HCT116 (cell line): ENCODE measurements around the gene IL1RAPL1. TPM values are rescaled to one million over a fixed set of nuclear protein-coding genes. Genes with fewer than 3 reads are reported as not detected.

Experiments
- ATAC-seq: fragments of 200-7000 bp; cut with Tn5 transposase; 2 replicates; pipeline ENCODE4 v1.9.1; 2020; ENCODE audit warnings: mild to moderate bottlenecking, moderate library complexity
- BruUV-seq: library from RNA; stranded (reverse); fragments of 400-500 nt; replicated peaks from 2 replicates; lab custom pipeline; 2021; lab: Mats Ljungman, UMichigan
- CTCF ChIA-PET: fragments of 300-600 bp; sonication (Branson Sonifier 250); formaldehyde crosslinking; loops from one replicate; lab custom pipeline; 2021; ENCODE audit warnings: antibody characterized with exemption; lab: Charles Lee
- POLR2A ChIA-PET: fragments of 300-600, 350-600 bp; sonication (Branson Sonifier 250); formaldehyde crosslinking; loops from one replicate; lab custom pipeline; 2021; ENCODE audit warnings: antibody characterized with exemption; lab: Charles Lee
- RAD21 ChIA-PET, 2 experiments: fragments of 300-600 bp; sonication (Branson Sonifier 250); formaldehyde crosslinking; loops; one replicate each; lab custom pipeline; 2023; ENCODE audit warnings: low total read pairs in 2 of 2; ENCODE audit not compliant: uncharacterized antibody in 2 of 2, unreplicated experiment in 2 of 2, low non-redundant PET in 1 of 2; lab: Charles Lee
- DNase-seq: peaks from one replicate; pipeline ENCODE4 v3.0.0-alpha.2; 2010; ENCODE audit warnings: low read depth, low spot score
- H2AFZ ChIP-seq: fragments of 200-600 bp; shearing (Covaris generic), sonication (generic); 2 replicates; pipeline ENCODE4 v1.6.1; 2017; ENCODE audit warnings: low read depth, mixed run types, mixed read lengths, antibody characterized with exemption, low read length; ENCODE audit not compliant: poor library complexity, severe bottlenecking
- H3K27ac ChIP-seq: 2 replicates; pipeline ENCODE4 v1.5.1; 2012; ENCODE audit warnings: low read depth, low read length
- H3K27me3 ChIP-seq: fragments of 200-600 bp; sonication (generic); 2 replicates; pipeline ENCODE4 v1.6.1; 2016; ENCODE audit warnings: mixed run types, low read length, mixed read lengths; ENCODE audit not compliant: insufficient read depth
- H3K36me3 ChIP-seq, 2 experiments: fragments of 200-500 bp in 1 of 2; fragments of 200-600 bp in 1 of 2; sonication (Bioruptor generic) in 1 of 2; sonication (generic) in 1 of 2; 2 replicates each; pipeline versions ENCODE4 v1.5.1 to v1.6.1; 2014 to 2016; ENCODE audit warnings: low read length in 2 of 2, inconsistent platforms in 1 of 2, mixed read lengths in 1 of 2, mixed run types in 1 of 2; ENCODE audit not compliant: insufficient read depth in 2 of 2, control insufficient read depth in 1 of 2
- H3K4me1 ChIP-seq, 2 experiments: fragments of 200-600 bp in 1 of 2; sonication (generic) in 1 of 2; 2 replicates each; pipeline versions ENCODE4 v1.5.1 to v1.6.1; 2012 to 2017; ENCODE audit warnings: low read length in 2 of 2, inconsistent platforms in 1 of 2, mild to moderate bottlenecking in 1 of 2, mixed read lengths in 1 of 2, mixed run types in 1 of 2, moderate library complexity in 1 of 2; ENCODE audit not compliant: insufficient read depth in 2 of 2, control insufficient read depth in 1 of 2
- H3K4me2 ChIP-seq: fragments of 200-600 bp; sonication (generic); 2 replicates; pipeline ENCODE4 v1.6.1; 2017; ENCODE audit warnings: mixed run types, low read length, mixed read lengths
- H3K4me3 ChIP-seq, 2 experiments: fragments of 200-600 bp in 1 of 2; sonication (generic) in 1 of 2; replicated peaks in 1 of 2; 2 replicates each; pipeline ENCODE4 v1.5.1; 2011 to 2016; ENCODE audit warnings: low read length in 2 of 2, control low read depth in 1 of 2, low read depth in 1 of 2, mild to moderate bottlenecking in 1 of 2, mixed read lengths in 1 of 2, mixed run types in 1 of 2
- H3K79me2 ChIP-seq: fragments of 200-600 bp; sonication (generic); 2 replicates; pipeline ENCODE4 v1.6.1; 2017; ENCODE audit warnings: mild to moderate bottlenecking, mixed run types, low read length, moderate library complexity, mixed read lengths; ENCODE audit not compliant: insufficient read depth
- H3K9ac ChIP-seq: fragments of 200-600 bp; sonication (generic); 2 replicates; pipeline ENCODE4 v1.6.1; 2016; ENCODE audit warnings: low read length, mixed read lengths
- H3K9me2 ChIP-seq: fragments of 200-600 bp; sonication (generic), shearing (Covaris generic); 2 replicates; pipeline ENCODE4 v1.6.1; 2017; ENCODE audit warnings: mixed run types, mild to moderate bottlenecking, moderate library complexity; ENCODE audit not compliant: insufficient read depth
- H3K9me3 ChIP-seq, 2 experiments: fragments of 200-500 bp in 1 of 2; fragments of 200-600 bp in 1 of 2; sonication (Bioruptor generic) in 1 of 2; sonication (generic) in 1 of 2; 2 replicates each; pipeline ENCODE4 v1.6.1; 2014 to 2017; ENCODE audit warnings: low read length in 2 of 2, mixed read lengths in 2 of 2, inconsistent platforms in 1 of 2, low read depth in 1 of 2, mild to moderate bottlenecking in 1 of 2, mixed run types in 1 of 2, moderate library complexity in 1 of 2; ENCODE audit not compliant: control insufficient read depth in 1 of 2, insufficient read depth in 1 of 2
- H4K20me1 ChIP-seq: fragments of 200-600 bp; sonication (generic), shearing (Covaris generic); 2 replicates; pipeline ENCODE4 v1.6.1; 2017; ENCODE audit warnings: mixed run types, mild to moderate bottlenecking, moderate library complexity; ENCODE audit not compliant: insufficient read depth
- CEBPB ChIP-seq: IDR thresholded peaks from 2 replicates; pipeline ENCODE4 v1.6.1; 2012; ENCODE audit warnings: low read depth
- EGR1 ChIP-seq: IDR thresholded peaks from 2 replicates; pipeline ENCODE4 v1.6.1; 2012; ENCODE audit warnings: low read depth
- ELF1 ChIP-seq: IDR thresholded peaks from 2 replicates; pipeline ENCODE4 v1.6.1; 2012; ENCODE audit warnings: low read depth, borderline replicate concordance
- EZH2 ChIP-seq: fragments of 200-600 bp; sonication (generic); IDR thresholded peaks from 2 replicates; pipeline ENCODE4 v1.6.1; 2017; ENCODE audit warnings: antibody characterized with exemption, mixed run types
- EZH2phosphoT487 ChIP-seq: fragments of 200-600 bp; IDR thresholded peaks from 2 replicates; pipeline ENCODE4 v1.6.1; 2018; ENCODE audit warnings: antibody characterized with exemption, borderline replicate concordance
- JUND ChIP-seq: IDR thresholded peaks from 2 replicates; pipeline ENCODE4 v1.6.1; 2012
- POLR2A ChIP-seq: IDR thresholded peaks from 2 replicates; pipeline ENCODE4 v1.7.0; 2011; ENCODE audit warnings: borderline replicate concordance; ENCODE audit not compliant: insufficient read depth, insufficient read length; ENCODE audit errors: extremely low read depth
- RAD21 ChIP-seq: IDR thresholded peaks from 2 replicates; pipeline ENCODE4 v1.6.1; 2012; ENCODE audit warnings: low read depth, mild to moderate bottlenecking
- SIN3A ChIP-seq: IDR thresholded peaks from 2 replicates; pipeline ENCODE4 v1.6.1; 2012; ENCODE audit warnings: low read depth
- SRF ChIP-seq: IDR thresholded peaks from 2 replicates; pipeline ENCODE4 v1.6.1; 2012; ENCODE audit warnings: low read depth
- TCF7L2 ChIP-seq: IDR thresholded peaks from 2 replicates; pipeline ENCODE4 v1.7.0; 2011; ENCODE audit warnings: borderline replicate concordance, inconsistent platforms; ENCODE audit not compliant: insufficient read depth, insufficient read length; ENCODE audit errors: extremely low read depth
- YY1 ChIP-seq: IDR thresholded peaks from 2 replicates; pipeline ENCODE4 v1.6.1; 2011; ENCODE audit warnings: low read length, low read depth, moderate library complexity, mild to moderate bottlenecking; ENCODE audit not compliant: insufficient replicate concordance; ENCODE audit errors: extremely low read depth
- intact Hi-C: fragments of 100-400 bp; cut with micrococcal nuclease; formaldehyde crosslinking; loops from 2 replicates; pipeline ENCODE4 v1.10.0; 2022
- total RNA-seq: library from RNA; stranded (reverse); gene quantifications from one replicate; pipeline ENCODE4 v1.2.1, GENCODE V29; 2021; ENCODE audit not compliant: unreplicated experiment
- TF ChIP-seq, protein P1 (sequence below): IDR thresholded peaks from 2 replicates; pipeline ENCODE4 v1.6.1; 2012
- TF ChIP-seq, protein P2 (sequence below), 3 experiments: fragments of 200-600 bp in 1 of 3; sonication (generic) in 1 of 3; IDR thresholded peaks in 2 of 3; conservative IDR thresholded peaks in 1 of 3; 2 replicates each; pipeline ENCODE4 v1.5.1; 2012 to 2017; ENCODE audit warnings: low read depth in 2 of 3, low read length in 2 of 3, antibody characterized with exemption in 1 of 3, borderline replicate concordance in 1 of 3, control low read depth in 1 of 3, mild to moderate bottlenecking in 1 of 3, mixed read lengths in 1 of 3, mixed run types in 1 of 3, moderate library complexity in 1 of 3; ENCODE audit not compliant: insufficient read depth in 1 of 3
- TF ChIP-seq, protein P3 (sequence below): IDR thresholded peaks from 2 replicates; pipeline ENCODE4 v1.6.1; 2011; ENCODE audit warnings: mild to moderate bottlenecking, low read length, moderate library complexity; ENCODE audit not compliant: insufficient replicate concordance; ENCODE audit errors: extremely low read depth
- TF ChIP-seq, protein P4 (sequence below): IDR thresholded peaks from 2 replicates; pipeline ENCODE4 v1.6.1; 2012
- TF ChIP-seq, protein P5 (sequence below): IDR thresholded peaks from 2 replicates; pipeline ENCODE4 v1.6.1; 2012; ENCODE audit warnings: low read depth

IL1RAPL1 gene
- total RNA-seq, 1 experiment from 2014 or later = 2.8 TPM

DNA sequence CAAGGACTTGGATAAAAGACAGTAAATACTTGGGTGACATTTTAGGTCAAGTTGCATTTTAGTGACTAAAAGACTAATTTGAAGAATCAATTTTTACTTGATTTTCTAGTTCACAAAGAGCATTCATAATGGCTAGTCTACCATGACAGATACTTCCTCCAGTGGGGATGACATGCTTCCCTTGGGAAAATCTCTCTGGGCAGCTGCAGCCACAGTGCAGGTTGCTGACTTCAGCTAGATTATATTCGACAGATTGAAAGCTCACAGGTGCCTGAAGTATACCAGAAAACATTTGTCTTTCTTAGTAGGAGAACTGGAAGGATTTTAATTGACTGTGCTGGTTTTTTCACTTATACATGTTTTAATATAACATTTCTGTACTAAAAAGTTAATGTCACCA, 1418.6 kb downstream of the IL1RAPL1 start:
- RAD21 ChIA-PET = no interaction called here
- intact Hi-C loops = no loop called here
- Histone ChIP-seq H3K9me3 (no peaks in the 10 kb centered on the region), H3K27ac (no peak overlapping the region), H4K20me1 (no peaks in the 10 kb centered on the region), H3K4me3 (no peak overlapping the region), H3K4me1 (no peaks in the 10 kb centered on the region), H3K27me3 (no peaks in the 10 kb centered on the region), H3K9ac (no peak overlapping the region), H2AFZ (no peak overlapping the region), H3K36me3 (no peaks in the 10 kb centered on the region)
- CTCF ChIA-PET = no interaction called here
- POLR2A ChIA-PET = no interaction called here
- DNase-seq = no peak
- BruUV-seq = no TSS peak
- TF ChIP-seq, protein P1, sequence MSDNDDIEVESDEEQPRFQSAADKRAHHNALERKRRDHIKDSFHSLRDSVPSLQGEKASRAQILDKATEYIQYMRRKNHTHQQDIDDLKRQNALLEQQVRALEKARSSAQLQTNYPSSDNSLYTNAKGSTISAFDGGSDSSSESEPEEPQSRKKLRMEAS = no peak
- TF ChIP-seq, protein P2, sequence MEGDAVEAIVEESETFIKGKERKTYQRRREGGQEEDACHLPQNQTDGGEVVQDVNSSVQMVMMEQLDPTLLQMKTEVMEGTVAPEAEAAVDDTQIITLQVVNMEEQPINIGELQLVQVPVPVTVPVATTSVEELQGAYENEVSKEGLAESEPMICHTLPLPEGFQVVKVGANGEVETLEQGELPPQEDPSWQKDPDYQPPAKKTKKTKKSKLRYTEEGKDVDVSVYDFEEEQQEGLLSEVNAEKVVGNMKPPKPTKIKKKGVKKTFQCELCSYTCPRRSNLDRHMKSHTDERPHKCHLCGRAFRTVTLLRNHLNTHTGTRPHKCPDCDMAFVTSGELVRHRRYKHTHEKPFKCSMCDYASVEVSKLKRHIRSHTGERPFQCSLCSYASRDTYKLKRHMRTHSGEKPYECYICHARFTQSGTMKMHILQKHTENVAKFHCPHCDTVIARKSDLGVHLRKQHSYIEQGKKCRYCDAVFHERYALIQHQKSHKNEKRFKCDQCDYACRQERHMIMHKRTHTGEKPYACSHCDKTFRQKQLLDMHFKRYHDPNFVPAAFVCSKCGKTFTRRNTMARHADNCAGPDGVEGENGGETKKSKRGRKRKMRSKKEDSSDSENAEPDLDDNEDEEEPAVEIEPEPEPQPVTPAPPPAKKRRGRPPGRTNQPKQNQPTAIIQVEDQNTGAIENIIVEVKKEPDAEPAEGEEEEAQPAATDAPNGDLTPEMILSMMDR (IDR thresholded peaks at IDR 0.05 in 2 of 3, conservative IDR thresholded peaks at IDR 0.05 in 1 of 3; ENCODE audit: borderline replicate concordance in 1 of 3, insufficient read depth in 1 of 3, low read depth in 2 of 3, low read length in 2 of 3) = no peak
- TF ChIP-seq SIN3A = no peak
- no peak for TF ChIP-seq TCF7L2
- TF ChIP-seq CEBPB = no peak
- TF ChIP-seq YY1 = no peak
- TF ChIP-seq, protein P3, sequence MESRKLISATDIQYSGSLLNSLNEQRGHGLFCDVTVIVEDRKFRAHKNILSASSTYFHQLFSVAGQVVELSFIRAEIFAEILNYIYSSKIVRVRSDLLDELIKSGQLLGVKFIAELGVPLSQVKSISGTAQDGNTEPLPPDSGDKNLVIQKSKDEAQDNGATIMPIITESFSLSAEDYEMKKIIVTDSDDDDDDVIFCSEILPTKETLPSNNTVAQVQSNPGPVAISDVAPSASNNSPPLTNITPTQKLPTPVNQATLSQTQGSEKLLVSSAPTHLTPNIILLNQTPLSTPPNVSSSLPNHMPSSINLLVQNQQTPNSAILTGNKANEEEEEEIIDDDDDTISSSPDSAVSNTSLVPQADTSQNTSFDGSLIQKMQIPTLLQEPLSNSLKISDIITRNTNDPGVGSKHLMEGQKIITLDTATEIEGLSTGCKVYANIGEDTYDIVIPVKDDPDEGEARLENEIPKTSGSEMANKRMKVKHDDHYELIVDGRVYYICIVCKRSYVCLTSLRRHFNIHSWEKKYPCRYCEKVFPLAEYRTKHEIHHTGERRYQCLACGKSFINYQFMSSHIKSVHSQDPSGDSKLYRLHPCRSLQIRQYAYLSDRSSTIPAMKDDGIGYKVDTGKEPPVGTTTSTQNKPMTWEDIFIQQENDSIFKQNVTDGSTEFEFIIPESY = no peak
- TF ChIP-seq, protein P4, sequence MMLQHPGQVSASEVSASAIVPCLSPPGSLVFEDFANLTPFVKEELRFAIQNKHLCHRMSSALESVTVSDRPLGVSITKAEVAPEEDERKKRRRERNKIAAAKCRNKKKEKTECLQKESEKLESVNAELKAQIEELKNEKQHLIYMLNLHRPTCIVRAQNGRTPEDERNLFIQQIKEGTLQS = no peak
- TF ChIP-seq ELF1 = no peak
- TF ChIP-seq, protein P5, sequence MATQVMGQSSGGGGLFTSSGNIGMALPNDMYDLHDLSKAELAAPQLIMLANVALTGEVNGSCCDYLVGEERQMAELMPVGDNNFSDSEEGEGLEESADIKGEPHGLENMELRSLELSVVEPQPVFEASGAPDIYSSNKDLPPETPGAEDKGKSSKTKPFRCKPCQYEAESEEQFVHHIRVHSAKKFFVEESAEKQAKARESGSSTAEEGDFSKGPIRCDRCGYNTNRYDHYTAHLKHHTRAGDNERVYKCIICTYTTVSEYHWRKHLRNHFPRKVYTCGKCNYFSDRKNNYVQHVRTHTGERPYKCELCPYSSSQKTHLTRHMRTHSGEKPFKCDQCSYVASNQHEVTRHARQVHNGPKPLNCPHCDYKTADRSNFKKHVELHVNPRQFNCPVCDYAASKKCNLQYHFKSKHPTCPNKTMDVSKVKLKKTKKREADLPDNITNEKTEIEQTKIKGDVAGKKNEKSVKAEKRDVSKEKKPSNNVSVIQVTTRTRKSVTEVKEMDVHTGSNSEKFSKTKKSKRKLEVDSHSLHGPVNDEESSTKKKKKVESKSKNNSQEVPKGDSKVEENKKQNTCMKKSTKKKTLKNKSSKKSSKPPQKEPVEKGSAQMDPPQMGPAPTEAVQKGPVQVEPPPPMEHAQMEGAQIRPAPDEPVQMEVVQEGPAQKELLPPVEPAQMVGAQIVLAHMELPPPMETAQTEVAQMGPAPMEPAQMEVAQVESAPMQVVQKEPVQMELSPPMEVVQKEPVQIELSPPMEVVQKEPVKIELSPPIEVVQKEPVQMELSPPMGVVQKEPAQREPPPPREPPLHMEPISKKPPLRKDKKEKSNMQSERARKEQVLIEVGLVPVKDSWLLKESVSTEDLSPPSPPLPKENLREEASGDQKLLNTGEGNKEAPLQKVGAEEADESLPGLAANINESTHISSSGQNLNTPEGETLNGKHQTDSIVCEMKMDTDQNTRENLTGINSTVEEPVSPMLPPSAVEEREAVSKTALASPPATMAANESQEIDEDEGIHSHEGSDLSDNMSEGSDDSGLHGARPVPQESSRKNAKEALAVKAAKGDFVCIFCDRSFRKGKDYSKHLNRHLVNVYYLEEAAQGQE = no peak
- no peak for TF ChIP-seq SRF
- TF ChIP-seq POLR2A = no peak
- TF ChIP-seq EGR1 = no peak
- no peak for TF ChIP-seq JUND
- no peak for TF ChIP-seq EZH2
- no peak for TF ChIP-seq EZH2phosphoT487
- TF ChIP-seq RAD21 = no peak
- TF ChIP-seq, all 23 proteins: peak for 0
- Histone ChIP-seq H3K4me2 (no peak overlapping the region), H3K9me2 (no peaks in the 10 kb centered on the region), H3K79me2 (no peaks in the 10 kb centered on the region)
- ATAC-seq = no peak
